K562 (cell line): ENCODE results near the gene NAP1L4. TPM values are rescaled to one million over a fixed set of nuclear protein-coding genes. Genes with fewer than 3 reads are reported as not detected.
A peak's percentile ranks its signal among the peaks of the same experiment; 100 is the strongest.

Experiments used
- ARID1B ChIP-seq: fragments of 450-650 bp; IDR thresholded peaks from 2 replicates; pipeline ENCODE4 v1.6.1; 2016; ENCODE audit warnings: antibody characterized with exemption, mild to moderate bottlenecking, inconsistent platforms
- E2F1 ChIP-seq: sonication (generic); formaldehyde crosslinking; IDR thresholded peaks from 2 replicates; pipeline ENCODE4 v1.8.1; 2023; ENCODE audit warnings: mild to moderate bottlenecking, missing genetic modification reagents, moderate library complexity
- HNRNPLL ChIP-seq: fragments of 200-400 bp; formaldehyde crosslinking; IDR thresholded peaks from 2 replicates; pipeline ENCODE4 v1.6.1; 2017; ENCODE audit warnings: low read length, low read depth, mild to moderate bottlenecking; ENCODE audit not compliant: poor library complexity, severe bottlenecking
- MAFK ChIP-seq: IDR thresholded peaks from 2 replicates; pipeline ENCODE4 v1.6.1; 2011; ENCODE audit warnings: low read length, improper control_type of control experiment
- NCOA1 ChIP-seq: fragments of 450-650 bp; IDR thresholded peaks from 2 replicates; pipeline ENCODE4 v1.6.1; 2016; ENCODE audit warnings: low read depth
- NFE2 ChIP-seq: IDR thresholded peaks from 2 replicates; pipeline ENCODE4 v1.6.1; 2014; ENCODE audit warnings: antibody characterized with exemption, low read depth
- PRDM10 ChIP-seq: fragments of 450-650 bp; IDR thresholded peaks from 2 replicates; pipeline ENCODE4 v1.6.1; 2018; ENCODE audit not compliant: partially characterized antibody
- PTRF ChIP-seq: fragments of 450-650 bp; IDR thresholded peaks from 2 replicates; pipeline ENCODE4 v1.6.1; 2016; ENCODE audit warnings: mild to moderate bottlenecking, missing genetic modification characterization, missing compliant biosample characterization
- XRCC5 ChIP-seq: fragments of 200-400 bp; formaldehyde crosslinking; IDR thresholded peaks from 2 replicates; pipeline ENCODE4 v1.6.1; 2017; ENCODE audit warnings: low read depth, mild to moderate bottlenecking, low read length
- ZNF592 ChIP-seq: fragments of 450-650 bp; IDR thresholded peaks from 2 replicates; pipeline ENCODE4 v1.6.1; 2017; ENCODE audit warnings: antibody characterized with exemption, mild to moderate bottlenecking
- polyA plus RNA-seq, 8 experiments: library from polyadenylated mRNA; depleted of rRNA in 4 of 8; stranded (reverse) in 5 of 8; unstranded in 3 of 8; fragments of >200 nt; fragmentation: Nextera tagmentation in 2 of 8; fragmentation: Illumina TruSeq in 1 of 8; extraction: Ambion mirVana in 2 of 8; extraction: Trizol in 1 of 8; gene quantifications; 2 replicates each; pipeline versions ENCODE4 v1.2.1 to v1.2.3, GENCODE V29; 2011 to 2014; ENCODE audit warnings: inconsistent platforms in 1 of 8, missing spikeins in 1 of 8
- total RNA-seq, 7 experiments: library from RNA; depleted of rRNA in 6 of 7; stranded (reverse); fragments of >200 nt in 6 of 7; fragmentation: Illumina TruSeq in 2 of 7; extraction: Trizol in 2 of 7; gene quantifications; 2 replicates each; pipeline versions ENCODE4 v1.2.1 to v1.2.3, GENCODE V29; 2011 to 2021; ENCODE audit warnings: low replicate concordance in 1 of 7
- TF ChIP-seq, protein P1 (sequence below), 3 experiments: fragments of 200-800 bp in 1 of 3; sonication (Bioruptor generic) in 1 of 3; sonication (generic) in 1 of 3; formaldehyde crosslinking in 1 of 3; IDR thresholded peaks; 2 replicates each; pipeline versions ENCODE4 v1.6.1 to v1.8.0; 2016 to 2022; ENCODE audit warnings: mild to moderate bottlenecking in 2 of 3, missing compliant biosample characterization in 2 of 3, missing genetic modification characterization in 2 of 3, missing genetic modification reagents in 1 of 3

NAP1L4 gene
- total and polyA plus RNA-seq, 9 of the 15 experiments (the other 6 are each of a cell fraction or from before 2014, with no cell fraction given): 34.1 to 237 (median 179) TPM

- TF ChIP-seq, protein P1, sequence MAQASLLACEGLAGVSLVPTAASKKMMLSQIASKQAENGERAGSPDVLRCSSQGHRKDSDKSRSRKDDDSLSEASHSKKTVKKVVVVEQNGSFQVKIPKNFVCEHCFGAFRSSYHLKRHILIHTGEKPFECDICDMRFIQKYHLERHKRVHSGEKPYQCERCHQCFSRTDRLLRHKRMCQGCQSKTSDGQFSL (CRISPR knock-in tag; IDR thresholded peaks at IDR 0.05): peak; percentile 68; the same call in 1 of the 2 replicates
- TF ChIP-seq, protein P1 (tag; IDR thresholded peaks at IDR 0.05): 0 out of 4 replicates have a peak, but pooled peaks of 1 of the 2 experiments have one; percentile 31
- TF ChIP-seq NCOA1: no peak
- TF ChIP-seq HNRNPLL: no peak
- no peak for TF ChIP-seq XRCC5
- peak; percentile 58 for TF ChIP-seq ARID1B
- no peak for TF ChIP-seq E2F1
- no peak for TF ChIP-seq ZNF592
- TF ChIP-seq MAFK: no peak; the same call in 1 of the 2 replicates
- no peak for TF ChIP-seq PTRF (tag)
- TF ChIP-seq PRDM10: no peak
- TF ChIP-seq NFE2: peak; percentile 70
Observed at GRCh38 chr11:2912498-2912897, 79.6 kb downstream of the NAP1L4 start (continued).
